GM19023 (cell line): Measurements from ENCODE around the gene FAM177B.
A peak's percentile ranks its signal among the peaks of the same experiment; 100 is the strongest.

Source experiments
- ATAC-seq: cut with Tn5 transposase; IDR thresholded peaks from one replicate; pipeline ENCODE4 v1.9.1; 2021; ENCODE audit warnings: mild to moderate bottlenecking, moderate library complexity; ENCODE audit not compliant: unreplicated experiment

Gene FAM177B

GRCh38 chr1:222736972-222737371 lies at the start of gene FAM177B:
Gene FAM177B (plus strand): TSS chr1:222737202. CDS start chr1:222746546, 9,344 bp downstream.
- ATAC-seq: no peak

GRCh38 chr1:222691016-222691415 lies 46.0 kb upstream of the FAM177B start:
- ATAC-seq: no peak

- ATAC-seq: no peak
Observed at GRCh38 chr1:222694927-222695326, 42.1 kb upstream of the FAM177B start.

GRCh38 chr1:222696741-222697140 lies 40.3 kb upstream of the FAM177B start:
- ATAC-seq: no peak

GRCh38 chr1:222697203-222697602 lies 39.8 kb upstream of the FAM177B start:
- no peak for ATAC-seq

- no peak for ATAC-seq
Observed at GRCh38 chr1:222697826-222698225, 39.2 kb upstream of the FAM177B start.

GRCh38 chr1:222702210-222702609 lies 34.8 kb upstream of the FAM177B start:
- ATAC-seq: no peak

- ATAC-seq: no peak
Observed at GRCh38 chr1:222704260-222704659, 32.7 kb upstream of the FAM177B start.

GRCh38 chr1:222706815-222707214 lies 30.2 kb upstream of the FAM177B start:
- ATAC-seq: no peak

- ATAC-seq: no peak
Observed at GRCh38 chr1:222709700-222710153, 27.3 kb upstream of the FAM177B start.

GRCh38 chr1:222711319-222712252 lies 25.4 kb upstream of the FAM177B start:
- peak; percentile 40 for ATAC-seq

- ATAC-seq: peak; percentile 83
Observed at GRCh38 chr1:222712253-222713090, 24.5 kb upstream of the FAM177B start, which contains the start of the genes AIDA and BROX. Gene AIDA (minus strand): TSS chr1:222712491. CDS start chr1:222712317, 174 bp downstream. Gene BROX (plus strand): TSS chr1:222712564. CDS start chr1:222715700, 3,136 bp downstream.

- peak; percentile 60 for ATAC-seq
Observed at GRCh38 chr1:222713091-222713961, 23.7 kb upstream of the FAM177B start.

GRCh38 chr1:222716393-222716792 lies 20.6 kb upstream of the FAM177B start:
- no peak for ATAC-seq

- no peak for ATAC-seq
Observed at GRCh38 chr1:222728746-222729145, 8.3 kb upstream of the FAM177B start.

- ATAC-seq: no peak
Observed at GRCh38 chr1:222730866-222731265, 6.1 kb upstream of the FAM177B start.

- ATAC-seq: peak; percentile 96
Observed at GRCh38 chr1:222732216-222733159, 4.5 kb upstream of the FAM177B start.

GRCh38 chr1:222734740-222735139 lies 2.3 kb upstream of the FAM177B start:
- ATAC-seq: no peak

- no peak for ATAC-seq
Observed at GRCh38 chr1:222736470-222736869, 532 bp upstream of the FAM177B start.
